Limb (tissue), 2 donors: ENCODE results near the gene DAAM1.
A peak's percentile ranks its signal among the peaks of the same experiment; 100 is the strongest.

Experiments used
- DNase-seq, 2 donors: peaks; one replicate each; pipeline ENCODE4 v3.0.0-alpha.2; 2016; ENCODE audit errors: extremely low spot score in 2 of 2

Gene DAAM1

DNA sequence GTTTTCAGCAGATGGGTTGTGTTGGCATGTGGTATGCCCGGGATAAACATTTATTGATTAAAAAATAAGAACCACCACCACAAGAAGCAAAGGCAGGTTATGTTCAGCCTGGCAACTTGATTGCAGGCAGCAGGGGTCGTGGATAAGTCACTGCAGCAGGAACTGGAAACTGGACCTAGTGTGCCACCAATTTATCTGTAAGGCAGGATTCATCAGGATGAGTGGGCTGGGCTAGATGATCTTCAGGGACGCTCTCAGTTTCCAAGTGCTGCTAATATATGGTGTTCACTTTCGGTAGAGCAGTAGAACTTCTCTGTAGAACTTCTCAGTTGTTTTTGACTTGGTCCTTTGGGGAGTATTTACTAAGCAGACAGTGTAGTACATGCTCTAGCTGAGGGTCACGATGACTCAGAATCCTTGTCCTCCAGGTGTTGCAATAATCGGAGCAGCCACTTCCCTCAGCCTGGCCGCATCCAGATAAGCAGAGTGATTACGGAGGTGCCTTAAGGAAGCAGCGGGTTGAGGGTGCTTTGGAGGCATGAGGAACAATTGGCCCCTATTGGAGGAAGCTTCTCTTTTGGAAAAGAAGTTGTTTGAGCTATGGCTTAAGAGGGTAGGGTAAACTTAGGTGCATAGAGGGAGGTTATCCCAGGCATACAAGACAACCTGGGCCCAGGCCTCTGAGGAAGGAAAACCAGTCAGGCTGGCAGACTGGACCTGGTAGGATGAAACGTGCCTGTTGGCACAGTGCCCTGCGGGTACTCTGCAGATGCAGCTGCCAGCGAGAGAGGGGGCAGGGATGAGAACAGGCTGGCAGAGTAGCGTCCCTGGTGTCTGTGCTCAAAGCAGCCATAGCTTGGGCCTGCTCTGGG lies 172.7 kb downstream of the DAAM1 start:
- peak in 1 of 2 donors; percentile 57 for DNase-seq

DNA sequence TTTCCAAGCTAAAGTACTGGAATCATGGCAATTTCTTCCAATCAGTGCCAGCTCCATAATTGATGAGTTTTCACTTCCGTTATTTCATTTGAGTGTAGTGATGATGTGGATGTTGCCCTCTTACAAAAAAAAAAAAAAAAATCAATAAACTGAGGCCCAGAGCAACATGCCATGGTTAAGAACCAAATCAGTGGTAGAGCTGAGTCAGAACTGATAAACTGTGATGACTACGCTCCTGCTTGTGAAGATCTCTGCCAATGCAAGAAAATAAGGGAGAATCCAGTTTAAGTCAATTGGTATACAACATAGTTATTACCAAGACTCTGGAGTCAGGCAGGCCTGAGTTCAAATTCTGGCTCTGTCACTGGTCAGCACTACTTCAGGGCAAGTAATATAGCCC lies 174.0 kb downstream of the DAAM1 start:
- no peak for DNase-seq

DNA sequence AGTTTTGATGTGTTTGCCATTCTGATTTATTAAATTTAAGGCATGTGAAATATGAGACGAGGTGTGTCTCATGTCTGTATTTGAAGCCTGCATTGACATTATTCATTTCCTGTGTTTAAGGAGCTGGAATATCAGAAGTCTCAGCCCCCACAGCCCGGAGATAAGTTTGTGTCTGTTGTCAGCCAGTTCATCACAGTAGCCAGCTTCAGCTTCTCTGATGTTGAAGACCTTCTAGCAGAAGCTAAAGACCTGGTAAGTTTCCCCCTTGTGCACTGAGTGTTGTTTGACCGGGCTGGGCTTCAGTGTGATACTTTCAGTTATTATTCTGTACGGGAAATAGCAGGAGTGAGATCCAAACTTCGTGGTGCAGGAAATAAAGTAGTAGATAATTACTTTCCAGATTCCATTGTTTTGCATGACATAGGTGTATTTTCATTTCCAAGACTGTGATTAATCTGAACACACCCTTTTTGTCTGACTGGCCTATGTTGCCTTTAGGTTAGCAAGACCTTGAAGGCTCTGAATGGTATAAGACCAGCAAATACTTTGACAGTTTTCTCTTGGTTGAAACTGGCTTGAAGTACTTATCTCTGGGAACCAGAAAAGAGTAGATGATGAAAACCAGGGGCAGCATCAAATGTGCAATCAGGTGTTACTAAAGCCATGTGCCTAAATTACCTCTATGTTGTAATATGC lies 175.2 kb downstream of the DAAM1 start:
- no peak for DNase-seq

DNA sequence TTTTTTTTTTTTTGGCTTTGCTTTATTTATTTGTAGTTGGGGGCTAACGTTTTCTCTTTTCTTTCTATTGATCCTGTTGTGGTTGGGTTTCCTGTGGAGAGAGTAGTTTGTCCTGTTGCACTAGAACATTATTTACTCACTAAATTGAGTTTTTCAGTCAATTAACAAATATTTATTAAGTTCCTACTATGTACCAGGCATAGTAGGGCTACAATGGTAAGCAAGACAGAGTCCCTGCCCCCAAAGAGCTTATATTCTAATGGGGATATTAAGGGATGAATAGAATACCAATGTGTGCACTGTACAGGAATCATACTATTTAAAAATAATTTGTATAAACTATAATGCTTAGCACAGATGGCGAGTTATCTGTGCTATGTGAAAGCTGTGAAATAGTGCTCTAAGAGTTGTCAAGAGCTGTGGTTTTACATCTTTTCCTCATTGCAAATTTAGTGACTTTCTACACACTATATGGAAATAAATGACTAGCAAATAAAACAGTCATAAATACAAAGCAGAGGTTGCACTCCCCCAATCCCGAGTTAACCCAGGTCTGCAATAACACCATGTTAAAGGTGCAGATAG lies 181.8 kb downstream of the DAAM1 start:
- DNase-seq, result no peak

GRCh38 chr14:59371771-59372170 lies 183.3 kb downstream of the DAAM1 start:
- DNase-seq, result no peak

DNA sequence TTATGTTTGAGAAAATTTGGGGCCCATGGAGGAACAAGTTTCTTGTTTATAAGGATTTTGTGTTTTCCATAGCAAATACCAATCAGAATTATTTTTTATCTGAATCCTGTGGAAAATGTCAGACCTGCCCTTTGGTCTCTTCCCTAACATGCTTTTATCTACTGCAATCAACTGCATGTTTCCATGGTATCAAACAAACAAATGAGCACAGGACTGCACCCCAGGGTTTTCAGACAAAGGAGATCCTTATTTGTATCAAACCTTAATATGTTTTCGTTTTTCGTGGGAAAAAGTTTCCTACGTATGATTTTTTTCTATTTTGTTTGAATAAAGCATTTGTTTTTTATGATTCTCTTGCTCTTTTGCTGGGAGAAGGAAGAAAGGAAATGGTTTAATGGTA lies 185.6 kb downstream of the DAAM1 start:
- no peak for DNase-seq

GRCh38 chr14:59376686-59377085 lies 188.2 kb downstream of the DAAM1 start:
- no peak for DNase-seq

DNA sequence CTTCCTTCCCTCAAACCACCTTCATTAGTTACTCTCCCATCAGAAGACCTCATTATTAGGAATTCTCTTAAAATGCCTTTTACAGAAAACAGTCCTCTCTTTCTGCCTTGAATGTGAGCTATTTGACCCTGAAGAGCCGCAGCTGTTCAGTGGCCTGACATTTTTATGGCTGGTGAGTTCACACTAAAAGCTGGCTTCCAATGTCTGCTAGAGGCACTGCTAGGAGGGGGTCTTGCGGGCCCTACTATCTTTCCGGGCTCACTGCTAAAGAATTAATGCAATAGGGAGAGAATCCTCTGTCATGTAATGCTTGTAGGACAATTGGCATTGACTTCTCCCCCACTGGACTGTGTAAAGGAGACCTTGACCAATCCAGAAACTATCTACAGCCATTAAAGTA lies 189.0 kb downstream of the DAAM1 start:
- no peak for DNase-seq

DNA sequence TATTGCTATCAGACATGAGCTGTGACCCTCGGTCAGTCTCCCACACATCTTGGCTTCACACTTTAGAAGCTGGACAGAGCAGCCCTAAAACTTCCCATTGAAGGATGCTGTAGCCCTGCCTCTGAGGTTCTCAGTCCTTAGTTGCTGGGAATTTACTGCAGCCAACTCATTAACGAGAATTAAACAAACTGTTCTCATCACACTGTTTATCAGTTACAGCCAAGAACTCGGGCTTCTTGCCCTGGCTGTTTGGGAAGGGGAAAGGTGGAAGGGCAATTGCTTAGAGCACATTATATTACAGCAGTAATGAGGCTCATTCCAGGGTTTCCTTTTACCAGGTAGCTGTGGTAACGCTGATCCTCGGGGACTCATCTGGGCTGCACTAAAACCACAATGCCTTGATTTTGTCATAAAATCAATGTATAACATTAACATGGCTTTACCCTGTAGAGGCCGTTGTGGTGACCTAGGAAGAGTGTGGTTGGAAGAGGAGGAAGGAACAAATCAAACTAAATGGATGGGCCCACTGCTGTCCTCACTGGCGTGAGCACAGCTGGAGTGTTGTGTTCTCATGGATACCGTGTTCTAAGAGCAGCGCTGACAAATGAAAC lies 189.6 kb downstream of the DAAM1 start:
- peak in 1 of 2 donors; percentile 35 for DNase-seq

GRCh38 chr14:59389936-59390335 lies 201.5 kb downstream of the DAAM1 start:
- DNase-seq, result no peak

- DNase-seq, result no peak
These were observed 202.9 kb downstream of the DAAM1 start for GRCh38 chr14:59391388-59391787.

- no peak for DNase-seq
These were observed 205.8 kb downstream of the DAAM1 start for GRCh38 chr14:59394268-59394667.

DNA sequence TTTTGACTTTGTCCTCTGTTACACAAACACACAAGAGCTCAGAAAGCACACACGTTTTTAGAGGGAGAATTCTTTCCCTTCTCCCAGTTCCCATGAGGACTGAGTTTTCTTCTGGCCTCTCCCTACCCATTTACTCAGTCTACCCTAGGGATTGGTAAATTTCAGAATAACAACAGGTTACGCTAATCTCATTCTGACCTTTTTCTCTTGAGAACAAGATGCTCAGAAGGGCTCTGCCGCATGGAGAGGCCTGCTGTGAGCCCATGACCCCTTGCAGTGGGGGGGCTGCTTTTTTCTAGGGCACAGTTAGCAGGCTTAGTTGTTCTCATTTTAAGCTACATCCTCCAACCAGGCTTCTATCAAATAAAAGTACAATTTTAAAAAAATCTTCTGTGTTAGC lies 207.2 kb downstream of the DAAM1 start:
- no peak for DNase-seq

DNA sequence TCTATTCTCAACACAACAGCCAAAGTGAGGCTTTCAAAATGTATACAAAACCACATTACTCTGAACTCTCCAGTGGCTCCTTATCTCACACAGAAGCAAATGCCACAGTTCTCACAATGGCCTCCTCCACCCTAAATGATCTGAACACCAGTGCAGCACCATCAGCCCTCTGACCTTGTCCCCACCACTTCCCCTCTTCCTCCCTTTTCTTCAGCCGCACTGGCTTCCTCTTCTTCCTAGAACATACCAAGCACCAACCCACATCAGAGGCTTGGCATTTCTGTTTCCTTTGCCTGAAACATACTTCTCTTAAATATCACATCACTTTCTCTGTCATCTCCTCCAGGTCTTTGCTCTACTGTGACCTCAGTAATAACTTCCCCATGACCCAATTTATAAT lies 210.4 kb downstream of the DAAM1 start:
- no peak for DNase-seq

DNA sequence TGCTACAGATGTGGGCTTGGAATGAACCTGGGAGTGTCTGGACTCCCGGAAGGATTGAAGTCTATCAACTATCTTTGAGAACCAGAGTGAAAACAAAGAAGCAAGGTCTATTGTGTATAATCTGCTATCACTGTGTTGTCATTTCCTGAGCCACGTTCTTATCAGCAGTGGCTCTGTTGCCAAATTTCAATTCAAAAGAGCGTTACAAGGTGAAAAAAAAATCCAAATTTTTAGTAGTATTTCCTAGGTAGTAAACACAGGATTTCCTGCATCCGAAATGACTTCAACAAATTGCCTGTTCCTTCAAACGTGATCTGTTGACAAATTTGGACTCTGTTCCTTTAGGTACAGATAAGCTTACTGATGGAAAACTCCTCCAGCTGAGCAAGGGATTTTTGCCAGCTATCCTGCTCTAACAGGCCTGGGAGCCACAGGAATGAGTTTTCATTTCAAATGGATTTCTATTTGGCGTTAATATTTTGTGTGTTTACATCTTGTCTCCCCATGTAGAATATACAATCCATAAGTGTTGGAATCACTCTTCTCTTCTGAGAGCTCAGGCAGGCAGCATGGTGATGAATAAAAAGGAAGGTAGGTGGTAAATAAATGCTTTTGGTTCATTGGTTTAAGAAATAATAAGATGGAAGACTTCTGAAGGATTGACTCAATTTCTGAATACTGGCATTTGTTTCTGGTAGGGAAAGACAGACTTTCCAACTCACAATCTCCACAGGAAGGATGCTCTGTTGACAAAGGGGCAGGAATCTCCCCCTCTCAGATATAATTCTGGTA lies 218.2 kb downstream of the DAAM1 start:
- DNase-seq, result no peak

GRCh38 chr14:59407246-59408010 lies 219.0 kb downstream of the DAAM1 start:
- peak in 1 of 2 donors; percentile 42 for DNase-seq

DNA sequence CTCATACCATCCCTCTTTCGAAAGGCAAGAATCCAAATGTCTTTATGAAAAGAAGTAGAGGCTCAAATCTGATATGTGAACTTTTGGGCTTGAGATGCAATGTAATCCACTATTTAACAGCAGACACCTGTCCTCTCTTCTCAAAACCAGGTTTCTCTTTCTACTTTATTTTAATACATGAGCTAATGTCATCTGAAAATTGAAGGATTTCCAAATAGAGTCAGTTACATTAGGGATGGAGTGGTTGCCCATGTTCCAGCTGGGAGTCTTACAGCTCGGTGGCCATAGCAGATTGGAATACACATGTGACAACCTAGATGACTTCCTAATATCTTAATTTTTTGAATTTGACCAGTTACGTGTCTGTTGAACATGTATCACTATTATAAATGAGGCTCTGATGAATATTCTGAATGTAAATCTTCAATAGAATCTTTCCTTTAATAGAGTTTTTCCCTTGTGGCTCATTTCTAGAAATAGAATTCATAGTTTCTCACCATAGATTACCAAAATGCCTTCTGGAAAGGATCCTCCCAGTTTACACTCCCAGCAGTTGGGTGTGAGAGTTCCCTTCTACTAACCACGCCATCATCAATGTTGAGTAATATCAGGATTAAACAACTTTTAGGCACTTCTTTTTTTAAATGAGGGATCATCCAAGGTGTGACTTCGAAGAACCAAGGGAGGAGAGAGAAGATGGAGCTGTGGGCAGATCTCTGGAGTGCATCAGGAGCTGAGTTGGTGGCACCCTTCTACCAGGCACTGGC lies 227.6 kb downstream of the DAAM1 start:
- DNase-seq, result no peak

DNA sequence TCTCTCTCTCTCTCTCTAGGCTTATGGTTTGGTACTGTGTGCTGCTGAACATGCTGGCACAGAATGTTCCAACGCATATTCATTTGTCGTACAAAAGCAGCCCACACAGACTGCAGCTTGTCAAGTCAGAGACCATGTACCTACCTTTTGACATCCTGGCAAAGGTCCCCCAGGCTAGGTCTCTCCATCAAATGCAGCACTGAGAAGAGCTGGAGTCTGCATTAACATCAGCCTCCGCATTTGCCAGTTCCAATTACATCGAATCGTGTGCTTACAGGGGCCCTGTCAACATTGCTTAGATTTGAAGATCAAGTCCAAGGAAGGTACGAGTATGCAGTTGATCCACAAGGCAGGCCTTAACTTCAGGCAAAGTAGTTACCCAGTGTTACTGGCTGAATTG lies 228.8 kb downstream of the DAAM1 start:
- no peak for DNase-seq

DNA sequence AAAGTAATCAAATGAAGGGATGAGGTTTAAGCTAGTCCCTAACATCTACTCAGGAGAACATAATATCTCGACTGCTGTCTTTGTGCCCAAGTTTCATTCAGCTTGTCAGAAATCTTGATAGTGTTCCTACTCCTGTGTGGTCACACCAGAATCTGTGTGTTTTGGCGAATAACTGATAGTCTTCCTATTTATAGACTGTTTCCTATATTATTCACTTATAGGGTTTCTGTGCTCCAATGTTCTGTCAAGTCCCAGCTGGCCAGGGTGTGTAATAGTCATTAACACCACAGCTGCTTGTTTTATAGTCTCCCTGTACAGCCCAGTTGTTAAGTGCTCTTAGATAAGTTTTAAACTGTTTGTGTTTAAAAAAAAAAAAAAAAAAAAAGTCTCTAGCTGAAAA lies 230.8 kb downstream of the DAAM1 start:
- peak in 1 of 2 donors; percentile 61 for DNase-seq
